ENCODE results near the gene PTP4A1.

DNA sequence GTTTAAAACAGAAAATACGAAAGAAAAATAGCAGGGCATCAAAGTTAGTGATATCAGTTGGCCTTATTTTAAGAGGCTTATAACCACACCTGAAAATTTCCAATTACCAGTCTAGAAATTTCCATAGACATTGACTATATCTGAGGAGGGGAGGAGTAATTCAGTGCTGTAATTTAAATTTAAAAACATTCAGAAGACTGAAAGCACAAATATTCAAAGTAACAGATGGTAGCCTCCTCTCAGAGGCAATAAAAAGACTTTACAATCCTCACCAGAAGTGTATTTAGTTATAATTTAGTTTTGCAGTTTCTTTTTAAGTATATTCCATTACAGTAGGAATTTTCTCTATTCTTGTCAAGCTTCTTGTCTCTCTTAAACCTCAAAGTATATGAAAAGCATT is 18.4 kb upstream of the PTP4A1 start:
- TF ChIP-seq, protein P1, sequence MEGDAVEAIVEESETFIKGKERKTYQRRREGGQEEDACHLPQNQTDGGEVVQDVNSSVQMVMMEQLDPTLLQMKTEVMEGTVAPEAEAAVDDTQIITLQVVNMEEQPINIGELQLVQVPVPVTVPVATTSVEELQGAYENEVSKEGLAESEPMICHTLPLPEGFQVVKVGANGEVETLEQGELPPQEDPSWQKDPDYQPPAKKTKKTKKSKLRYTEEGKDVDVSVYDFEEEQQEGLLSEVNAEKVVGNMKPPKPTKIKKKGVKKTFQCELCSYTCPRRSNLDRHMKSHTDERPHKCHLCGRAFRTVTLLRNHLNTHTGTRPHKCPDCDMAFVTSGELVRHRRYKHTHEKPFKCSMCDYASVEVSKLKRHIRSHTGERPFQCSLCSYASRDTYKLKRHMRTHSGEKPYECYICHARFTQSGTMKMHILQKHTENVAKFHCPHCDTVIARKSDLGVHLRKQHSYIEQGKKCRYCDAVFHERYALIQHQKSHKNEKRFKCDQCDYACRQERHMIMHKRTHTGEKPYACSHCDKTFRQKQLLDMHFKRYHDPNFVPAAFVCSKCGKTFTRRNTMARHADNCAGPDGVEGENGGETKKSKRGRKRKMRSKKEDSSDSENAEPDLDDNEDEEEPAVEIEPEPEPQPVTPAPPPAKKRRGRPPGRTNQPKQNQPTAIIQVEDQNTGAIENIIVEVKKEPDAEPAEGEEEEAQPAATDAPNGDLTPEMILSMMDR (IDR thresholded peaks at IDR 0.05; ENCODE audit: borderline replicate concordance, extremely low read depth, low read length, poor library complexity, severe bottlenecking), result no peak
- TF ChIP-seq EZH2 (IDR thresholded peaks at IDR 0.05; ENCODE audit: borderline replicate concordance, low read depth, low read length, severe bottlenecking), result no peak

All from DND-41 (cell line).